DOHH2 (cell line): Measurements from ENCODE around the gene NASP.

Source experiments
- H3F3A ChIP-seq: fragments of 200-600 bp; sonication (generic), shearing (Covaris generic); 2 replicates; pipeline ENCODE4 v1.6.0; 2016; ENCODE audit warnings: antibody characterized with exemption, mild to moderate bottlenecking; ENCODE audit not compliant: control insufficient read depth, insufficient read depth
- H3K27ac ChIP-seq: fragments of 200-600 bp; sonication (generic); 2 replicates; pipeline ENCODE4 v1.5.1; 2014; ENCODE audit warnings: low read depth, mild to moderate bottlenecking, low read length, moderate library complexity
- H3K27me3 ChIP-seq: fragments of 200-600 bp; sonication (generic); 2 replicates; pipeline ENCODE4 v1.6.1; 2014; ENCODE audit warnings: mild to moderate bottlenecking, low read length, mixed read lengths; ENCODE audit not compliant: control insufficient read depth
- H3K36me3 ChIP-seq: fragments of 200-600 bp; sonication (generic); 2 replicates; pipeline ENCODE4 v1.6.1; 2014; ENCODE audit warnings: mild to moderate bottlenecking, low read length, moderate library complexity, mixed read lengths; ENCODE audit not compliant: control insufficient read depth
- H3K4me1 ChIP-seq: fragments of 200-600 bp; sonication (generic); 2 replicates; pipeline ENCODE4 v1.6.1; 2014; ENCODE audit warnings: mild to moderate bottlenecking, low read length, mixed read lengths; ENCODE audit not compliant: control insufficient read depth
- H3K4me2 ChIP-seq: fragments of 200-600 bp; sonication (generic); 2 replicates; pipeline ENCODE4 v1.6.0; 2014; ENCODE audit warnings: mild to moderate bottlenecking, low read length, moderate library complexity
- H3K4me3 ChIP-seq: fragments of 200-600 bp; sonication (generic); 2 replicates; pipeline ENCODE4 v1.5.1; 2014; ENCODE audit warnings: mild to moderate bottlenecking, low read length, mixed read lengths
- H3K79me2 ChIP-seq: fragments of 200-600 bp; sonication (generic); 2 replicates; pipeline ENCODE4 v1.6.1; 2014; ENCODE audit warnings: mild to moderate bottlenecking, low read length, mixed read lengths; ENCODE audit not compliant: control insufficient read depth
- H3K9me2 ChIP-seq: fragments of 200-600 bp; sonication (generic); replicated peaks from 2 replicates; pipeline ENCODE4 v1.6.1; 2014; ENCODE audit warnings: mild to moderate bottlenecking, low read length, mixed read lengths; ENCODE audit not compliant: control insufficient read depth
- H3K9me3 ChIP-seq: fragments of 200-600 bp; sonication (generic); 2 replicates; pipeline ENCODE4 v1.6.1; 2014; ENCODE audit warnings: antibody characterized with exemption, low read length, mixed read lengths; ENCODE audit not compliant: control insufficient read depth, insufficient read depth
- H4K20me1 ChIP-seq: fragments of 200-600 bp; sonication (generic); 2 replicates; pipeline ENCODE4 v1.6.0; 2014; ENCODE audit warnings: low read depth, mild to moderate bottlenecking, antibody characterized with exemption, low read length, moderate library complexity; ENCODE audit not compliant: control insufficient read depth, insufficient read depth
- EZH2phosphoT487 ChIP-seq: fragments of 200-600 bp; sonication (generic); IDR thresholded peaks from 2 replicates; pipeline ENCODE4 v1.6.1; 2017; ENCODE audit warnings: borderline replicate concordance, mild to moderate bottlenecking, antibody characterized with exemption, low read length, moderate library complexity, mixed read lengths
- TF ChIP-seq, protein P1 (sequence below): fragments of 200-600 bp; sonication (generic); IDR thresholded peaks from one replicate; pipeline ENCODE4 v1.5.1; 2014; ENCODE audit warnings: antibody characterized with exemption, mild to moderate bottlenecking, low read depth, low read length; ENCODE audit not compliant: poor library complexity, severe bottlenecking

The NASP gene

DNA sequence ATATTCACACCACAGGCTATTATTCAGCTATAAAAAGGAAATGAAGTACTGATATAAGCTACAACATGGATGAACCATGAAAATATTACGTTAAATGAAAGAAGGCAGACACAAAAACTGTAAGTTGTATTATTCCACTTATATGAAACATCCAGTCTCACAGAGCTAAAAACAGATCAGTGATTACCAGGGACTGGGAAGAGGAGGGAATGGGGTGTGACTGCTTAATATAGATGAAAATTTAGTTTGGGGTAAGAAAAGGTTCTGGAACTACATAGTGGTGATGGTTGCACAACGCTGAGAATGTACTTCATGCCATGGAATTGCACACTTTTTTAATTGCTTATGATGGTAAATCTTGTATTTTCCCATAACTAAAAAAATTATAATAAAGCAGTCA, 83.0 kb downstream of the NASP start:
- Histone ChIP-seq H3K79me2 (peaks cover 100% of the 10 kb centered on the region), H3K4me3 (no peak overlapping the region), H3K27ac (no peak overlapping the region), H3K27me3 (no peaks in the 10 kb centered on the region), H3K36me3 (peaks cover 39% of the 10 kb centered on the region), H4K20me1 (peaks cover 27% of the 10 kb centered on the region; the same call in 1 of the 2 replicates), H3K9me3 (no peaks in the 10 kb centered on the region), H3K4me2 (no peak overlapping the region), H3K4me1 (0 out of 2 replicates have a peak, but pooled peaks cover 7% of the 10 kb centered on the region), H3F3A (peaks cover 3% of the 10 kb centered on the region), H3K9me2 (no peaks in the 10 kb centered on the region)
- no peak for TF ChIP-seq EZH2phosphoT487
- TF ChIP-seq, protein P1, sequence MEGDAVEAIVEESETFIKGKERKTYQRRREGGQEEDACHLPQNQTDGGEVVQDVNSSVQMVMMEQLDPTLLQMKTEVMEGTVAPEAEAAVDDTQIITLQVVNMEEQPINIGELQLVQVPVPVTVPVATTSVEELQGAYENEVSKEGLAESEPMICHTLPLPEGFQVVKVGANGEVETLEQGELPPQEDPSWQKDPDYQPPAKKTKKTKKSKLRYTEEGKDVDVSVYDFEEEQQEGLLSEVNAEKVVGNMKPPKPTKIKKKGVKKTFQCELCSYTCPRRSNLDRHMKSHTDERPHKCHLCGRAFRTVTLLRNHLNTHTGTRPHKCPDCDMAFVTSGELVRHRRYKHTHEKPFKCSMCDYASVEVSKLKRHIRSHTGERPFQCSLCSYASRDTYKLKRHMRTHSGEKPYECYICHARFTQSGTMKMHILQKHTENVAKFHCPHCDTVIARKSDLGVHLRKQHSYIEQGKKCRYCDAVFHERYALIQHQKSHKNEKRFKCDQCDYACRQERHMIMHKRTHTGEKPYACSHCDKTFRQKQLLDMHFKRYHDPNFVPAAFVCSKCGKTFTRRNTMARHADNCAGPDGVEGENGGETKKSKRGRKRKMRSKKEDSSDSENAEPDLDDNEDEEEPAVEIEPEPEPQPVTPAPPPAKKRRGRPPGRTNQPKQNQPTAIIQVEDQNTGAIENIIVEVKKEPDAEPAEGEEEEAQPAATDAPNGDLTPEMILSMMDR = no peak

DNA sequence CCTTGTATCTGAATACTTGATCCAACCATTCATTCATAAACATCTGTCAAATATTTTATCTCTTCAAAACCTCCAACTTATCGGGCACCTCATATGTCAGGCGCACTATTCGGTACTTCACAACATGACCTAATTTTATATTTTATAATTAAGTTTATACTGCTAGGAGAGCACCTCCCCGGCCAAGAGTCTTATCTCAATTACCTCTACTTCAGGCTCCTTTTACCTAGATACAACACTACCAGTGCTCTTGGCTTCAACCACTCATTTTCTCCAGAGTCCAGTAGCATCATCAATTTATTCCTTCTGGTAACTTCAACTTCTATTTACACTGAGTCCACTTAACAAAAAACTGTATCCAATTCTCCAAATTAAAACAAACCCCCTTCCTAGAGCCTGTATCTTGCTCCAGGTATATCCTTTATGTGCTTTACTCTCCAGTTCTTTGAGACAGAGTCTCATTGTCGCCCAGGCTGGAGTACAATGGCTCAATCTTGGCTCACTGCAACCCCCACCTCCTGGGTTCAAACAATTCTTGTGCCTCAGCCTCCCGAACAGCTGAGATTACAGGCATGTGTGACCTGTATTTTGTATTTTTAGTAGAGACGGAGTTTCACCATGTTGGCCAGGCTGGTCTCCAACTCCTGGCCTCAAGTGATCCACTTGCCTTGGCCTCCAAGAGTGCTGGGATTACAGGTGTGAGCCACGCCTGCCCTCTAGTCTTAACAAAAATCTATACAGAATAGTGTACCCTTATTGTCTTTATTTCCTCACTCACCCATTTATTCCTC, 83.7 kb downstream of the NASP start:
- Histone ChIP-seq H3F3A (peaks cover 3% of the 10 kb centered on the region), H3K9me2 (no peaks in the 10 kb centered on the region), H3K9me3 (no peaks in the 10 kb centered on the region), H3K27me3 (no peaks in the 10 kb centered on the region), H3K27ac (no peak overlapping the region), H3K4me1 (0 out of 2 replicates have a peak, but pooled peaks cover 7% of the 10 kb centered on the region), H3K36me3 (peaks cover 36% of the 10 kb centered on the region), H3K4me2 (no peak overlapping the region), H3K4me3 (no peak overlapping the region), H4K20me1 (peaks cover 30% of the 10 kb centered on the region; the same call in 1 of the 2 replicates), H3K79me2 (peaks cover 100% of the 10 kb centered on the region)
- TF ChIP-seq EZH2phosphoT487 = no peak
- TF ChIP-seq, protein P1 = no peak
